22Rv1 (cell line): ENCODE measurements around the gene PBX2.

Experiments
- H3K27ac ChIP-seq: fragments of 450-650 bp; 2 replicates; pipeline ENCODE4 v1.5.1; 2017
- CTCF ChIP-seq: fragments of 450-650 bp; IDR thresholded peaks from 2 replicates; pipeline ENCODE4 v1.5.1; 2017; ENCODE audit warnings: mild to moderate bottlenecking
- ZFX ChIP-seq: fragments of 450-650 bp; IDR thresholded peaks from 2 replicates; pipeline ENCODE4 v1.6.1; 2017; ENCODE audit warnings: antibody characterized with exemption, borderline replicate concordance

PBX2 gene

GRCh38 chr6:32167154-32167760, 22.7 kb downstream of the PBX2 start:
- H3K27ac ChIP-seq, result peak overlapping the region; percentile 35
- TF ChIP-seq ZFX (no peak), CTCF (no peak)

- no peak for TF ChIP-seq ZFX
- TF ChIP-seq CTCF, result peak; percentile 22; the same call in 1 of the 2 replicates
- peak overlapping the region; percentile 35; the same call in 1 of the 2 replicates for H3K27ac ChIP-seq
Observed at GRCh38 chr6:32166411-32167061, 23.5 kb downstream of the PBX2 start.

- H3K27ac ChIP-seq, result no peak within 1 kb of the TSS
- TF ChIP-seq CTCF (no peak), ZFX (no peak)
Observed at GRCh38 chr6:32164295-32164694, 25.7 kb downstream of the PBX2 start, which contains the start of gene EGFL8. EGFL8 (plus strand) TSS chr6:32164595; CDS start chr6:32166166, 1,571 bp downstream.

GRCh38 chr6:32163559-32164258, 26.3 kb downstream of the PBX2 start:
- H3K27ac ChIP-seq, result no peak overlapping the region
- no peak for TF ChIP-seq CTCF
- no peak for TF ChIP-seq ZFX

- TF ChIP-seq CTCF (no peak), ZFX (no peak)
- no peak overlapping the region for H3K27ac ChIP-seq
Observed at GRCh38 chr6:32158052-32158451, 31.9 kb downstream of the PBX2 start.

GRCh38 chr6:32156891-32157290, 33.1 kb downstream of the PBX2 start:
- H3K27ac ChIP-seq, result no peak overlapping the region
- TF ChIP-seq CTCF, result no peak
- TF ChIP-seq ZFX, result no peak
